Vagina (tissue), 2 donors: ENCODE data around the gene DOCK1. TPM values are rescaled to one million over a fixed set of nuclear protein-coding genes. Genes with fewer than 3 reads are reported as not detected.

Experiments used
- DNase-seq, 2 donors: peaks; one replicate each; pipeline ENCODE4 v3.0.0-alpha.2; 2017; ENCODE audit errors: extremely low spot score in 2 of 2
- H3K27ac ChIP-seq: fragments of 200-600 bp; sonication (generic); one replicate; pipeline ENCODE4 v1.5.1; 2019
- H3K27me3 ChIP-seq: fragments of 200-600 bp; sonication (generic); one replicate; pipeline ENCODE4 v1.5.1; 2019
- H3K36me3 ChIP-seq, 2 donors: fragments of 200-600 bp; sonication (generic); one replicate each; pipeline ENCODE4 v1.5.1; 2017 to 2019
- H3K4me1 ChIP-seq: fragments of 200-600 bp; sonication (generic); one replicate; pipeline ENCODE4 v1.5.1; 2019
- H3K4me3 ChIP-seq, 2 donors: fragments of 200-600 bp; sonication (generic); 1 replicate in 1 of 2; 2 replicates in 1 of 2; pipeline ENCODE4 v1.5.1; 2016 to 2019
- H3K9me3 ChIP-seq: fragments of 200-600 bp; sonication (generic); one replicate; pipeline ENCODE4 v1.5.1; 2019
- POLR2A ChIP-seq, 2 donors: fragments of 450-650 bp; IDR thresholded peaks; one replicate each; pipeline ENCODE4 v1.6.1; 2017; ENCODE audit warnings: antibody characterized with exemption in 2 of 2, mild to moderate bottlenecking in 2 of 2, moderate library complexity in 2 of 2
- POLR2AphosphoS5 ChIP-seq, 2 donors: sonication (generic); formaldehyde crosslinking; IDR thresholded peaks; one replicate each; pipeline ENCODE4 v1.9.0; 2017; ENCODE audit warnings: antibody characterized with exemption in 2 of 2, mild to moderate bottlenecking in 2 of 2, low read depth in 1 of 2; ENCODE audit not compliant: insufficient read depth in 1 of 2
- intact Hi-C: fragments of 100-400 bp; cut with DNase I; formaldehyde crosslinking; loops from one replicate; pipeline ENCODE4 v1.15.1; 2023
- total RNA-seq: library from RNA; depleted of rRNA; stranded (reverse); fragments of >200 nt; gene quantifications from one replicate; pipeline ENCODE4 v1.2.3, GENCODE V29; 2016
- TF ChIP-seq, protein P1 (sequence below), 3 experiments: fragments of 450-650 bp in 2 of 3; fragments of 200-600 bp in 1 of 3; sonication (generic) in 1 of 3; IDR thresholded peaks; one replicate each; pipeline ENCODE4 v1.5.1; 2017 to 2019; ENCODE audit warnings: antibody characterized with exemption in 3 of 3, mild to moderate bottlenecking in 2 of 3, moderate library complexity in 2 of 3

Gene DOCK1
- total RNA-seq, 1 donor from 2014 or later = 64.6 TPM

DNA sequence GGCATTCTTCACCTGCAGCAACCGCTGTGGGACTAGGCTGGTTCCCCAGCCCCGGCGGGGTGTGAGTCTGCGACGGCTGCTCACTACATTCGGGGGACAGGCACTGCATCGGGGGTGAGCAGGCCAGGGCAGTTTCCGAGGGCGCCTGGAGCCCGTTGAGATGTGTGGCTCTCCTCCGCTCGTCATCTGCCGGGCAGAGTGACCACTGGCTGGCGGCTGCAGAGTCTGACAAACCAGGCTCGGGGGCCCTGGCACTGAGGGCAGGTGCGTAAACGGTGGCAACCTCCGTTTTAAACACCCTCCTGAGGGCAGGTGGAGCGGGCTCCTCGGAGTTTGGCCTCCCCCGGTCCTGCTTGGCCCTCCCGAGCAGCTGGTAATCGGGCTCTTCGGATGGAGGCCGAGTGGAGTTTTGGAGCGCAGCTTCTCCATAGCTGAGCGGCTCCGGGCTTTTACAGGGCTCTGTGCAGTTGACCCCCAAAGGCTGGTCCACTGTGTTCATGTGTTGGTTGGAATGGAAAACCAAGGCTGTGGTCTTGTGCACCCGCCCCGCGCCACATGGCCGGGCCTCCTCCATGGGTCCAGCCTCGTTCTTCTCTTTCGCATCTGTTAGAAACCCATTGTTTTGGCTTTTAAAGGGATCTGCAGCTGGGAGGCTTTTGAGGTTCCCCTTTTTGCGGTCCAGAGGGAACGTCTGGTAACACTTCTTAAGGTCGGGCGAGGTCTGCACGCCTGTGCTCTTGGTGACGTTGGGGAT is 270.3 kb downstream of the DOCK1 start:
- Histone ChIP-seq H3K4me1 (no peaks in the 10 kb centered on the region), H3K36me3 (no peaks in the 10 kb centered on the region), H3K9me3 (no peaks in the 10 kb centered on the region), H3K27me3 (no peaks in the 10 kb centered on the region), H3K27ac (no peak overlapping the region), H3K4me3 (no peak overlapping the region)
- TF ChIP-seq, protein P1, sequence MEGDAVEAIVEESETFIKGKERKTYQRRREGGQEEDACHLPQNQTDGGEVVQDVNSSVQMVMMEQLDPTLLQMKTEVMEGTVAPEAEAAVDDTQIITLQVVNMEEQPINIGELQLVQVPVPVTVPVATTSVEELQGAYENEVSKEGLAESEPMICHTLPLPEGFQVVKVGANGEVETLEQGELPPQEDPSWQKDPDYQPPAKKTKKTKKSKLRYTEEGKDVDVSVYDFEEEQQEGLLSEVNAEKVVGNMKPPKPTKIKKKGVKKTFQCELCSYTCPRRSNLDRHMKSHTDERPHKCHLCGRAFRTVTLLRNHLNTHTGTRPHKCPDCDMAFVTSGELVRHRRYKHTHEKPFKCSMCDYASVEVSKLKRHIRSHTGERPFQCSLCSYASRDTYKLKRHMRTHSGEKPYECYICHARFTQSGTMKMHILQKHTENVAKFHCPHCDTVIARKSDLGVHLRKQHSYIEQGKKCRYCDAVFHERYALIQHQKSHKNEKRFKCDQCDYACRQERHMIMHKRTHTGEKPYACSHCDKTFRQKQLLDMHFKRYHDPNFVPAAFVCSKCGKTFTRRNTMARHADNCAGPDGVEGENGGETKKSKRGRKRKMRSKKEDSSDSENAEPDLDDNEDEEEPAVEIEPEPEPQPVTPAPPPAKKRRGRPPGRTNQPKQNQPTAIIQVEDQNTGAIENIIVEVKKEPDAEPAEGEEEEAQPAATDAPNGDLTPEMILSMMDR (IDR thresholded peaks at IDR 0.05) = no peak
- TF ChIP-seq POLR2A (IDR thresholded peaks at IDR 0.05) (no peak), POLR2AphosphoS5 (IDR thresholded peaks at IDR 0.05; ENCODE audit: insufficient read depth in 1 of 2, low read depth in 1 of 2) (no peak)
- intact Hi-C loops = no loop called here
- no peak for DNase-seq

DNA sequence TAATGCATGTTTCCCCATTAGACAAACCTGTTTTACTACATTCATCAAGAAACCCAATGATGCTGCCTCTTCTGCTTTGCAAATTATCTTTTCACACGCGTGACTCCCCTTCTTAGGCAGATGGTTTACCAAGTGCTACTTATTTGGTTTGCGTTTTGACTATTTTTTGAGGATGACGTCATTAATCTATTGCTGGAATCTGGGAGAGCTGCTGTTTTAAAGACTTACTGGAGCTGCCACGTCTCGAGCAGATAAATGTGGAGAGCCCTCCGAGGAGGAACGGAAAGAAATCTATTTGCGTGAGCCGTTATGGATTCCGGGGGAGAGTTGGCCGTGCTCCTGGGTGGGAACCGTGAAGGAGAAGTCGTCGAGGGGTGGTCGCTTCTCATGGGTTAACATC is 271.4 kb downstream of the DOCK1 start:
- H3K9me3 ChIP-seq = no peaks in the 10 kb centered on the region
- intact Hi-C loops = no loop called here
- no peak overlapping the region for H3K27ac ChIP-seq
- no peak for DNase-seq
- TF ChIP-seq, protein P1 (IDR thresholded peaks at IDR 0.05) = no peak
- TF ChIP-seq POLR2A (IDR thresholded peaks at IDR 0.05) = no peak
- TF ChIP-seq POLR2AphosphoS5 (IDR thresholded peaks at IDR 0.05; ENCODE audit: insufficient read depth in 1 of 2, low read depth in 1 of 2) = no peak
- no peaks in the 10 kb centered on the region for H3K27me3 ChIP-seq
- no peaks in the 10 kb centered on the region for H3K36me3 ChIP-seq
- H3K4me1 ChIP-seq = no peaks in the 10 kb centered on the region
- no peak overlapping the region for H3K4me3 ChIP-seq

DNA sequence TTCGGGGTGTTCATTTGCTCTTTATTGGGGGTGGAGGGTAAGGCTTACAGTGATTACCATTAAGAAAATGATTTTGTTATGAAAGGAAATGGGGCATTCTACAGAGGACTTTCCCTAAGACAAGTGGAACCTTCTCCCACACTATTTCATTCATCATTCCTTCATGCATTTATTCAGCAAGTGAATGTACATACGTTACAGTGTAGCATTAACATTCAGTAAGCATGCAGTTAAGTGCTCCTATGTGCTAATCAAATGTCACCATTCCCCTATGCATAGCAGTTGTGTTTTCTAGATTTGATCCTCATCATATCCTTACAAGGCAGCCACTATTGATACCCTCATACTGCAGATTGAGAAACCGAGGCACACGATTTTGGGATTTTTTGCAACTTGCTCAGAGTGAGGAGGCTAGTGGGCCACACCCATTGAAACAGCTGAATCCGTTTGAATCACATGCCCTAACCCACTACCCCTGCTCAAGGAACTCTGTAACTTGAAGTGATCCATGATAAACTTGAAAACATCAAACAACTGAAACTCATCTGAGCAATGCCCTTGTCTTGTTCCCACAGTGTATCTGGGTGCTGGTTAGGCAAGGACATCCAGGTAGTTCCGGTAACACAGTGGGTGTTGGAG is 274.5 kb downstream of the DOCK1 start:
- no peaks in the 10 kb centered on the region for H3K27me3 ChIP-seq
- no peak overlapping the region for H3K27ac ChIP-seq
- H3K4me3 ChIP-seq = no peak overlapping the region
- no peaks in the 10 kb centered on the region for H3K36me3 ChIP-seq
- DNase-seq = no peak
- no peaks in the 10 kb centered on the region for H3K9me3 ChIP-seq
- intact Hi-C loops = no loop called here
- H3K4me1 ChIP-seq = no peaks in the 10 kb centered on the region
- no peak for TF ChIP-seq POLR2AphosphoS5 (IDR thresholded peaks at IDR 0.05; ENCODE audit: insufficient read depth in 1 of 2, low read depth in 1 of 2)
- TF ChIP-seq, protein P1 (IDR thresholded peaks at IDR 0.05) = no peak
- TF ChIP-seq POLR2A (IDR thresholded peaks at IDR 0.05) = no peak

GRCh38 chr10:127182161-127182560 is 276.9 kb downstream of the DOCK1 start:
- H3K27me3 ChIP-seq = no peaks in the 10 kb centered on the region
- no peak overlapping the region for H3K4me3 ChIP-seq
- no peaks in the 10 kb centered on the region for H3K4me1 ChIP-seq
- TF ChIP-seq, protein P1 (IDR thresholded peaks at IDR 0.05) = no peak
- TF ChIP-seq POLR2AphosphoS5 (IDR thresholded peaks at IDR 0.05; ENCODE audit: insufficient read depth in 1 of 2, low read depth in 1 of 2) (no peak), POLR2A (IDR thresholded peaks at IDR 0.05) (no peak)
- H3K36me3 ChIP-seq = no peaks in the 10 kb centered on the region
- intact Hi-C loops = no loop called here
- no peak overlapping the region for H3K27ac ChIP-seq
- H3K9me3 ChIP-seq = no peaks in the 10 kb centered on the region
- DNase-seq = no peak

DNA sequence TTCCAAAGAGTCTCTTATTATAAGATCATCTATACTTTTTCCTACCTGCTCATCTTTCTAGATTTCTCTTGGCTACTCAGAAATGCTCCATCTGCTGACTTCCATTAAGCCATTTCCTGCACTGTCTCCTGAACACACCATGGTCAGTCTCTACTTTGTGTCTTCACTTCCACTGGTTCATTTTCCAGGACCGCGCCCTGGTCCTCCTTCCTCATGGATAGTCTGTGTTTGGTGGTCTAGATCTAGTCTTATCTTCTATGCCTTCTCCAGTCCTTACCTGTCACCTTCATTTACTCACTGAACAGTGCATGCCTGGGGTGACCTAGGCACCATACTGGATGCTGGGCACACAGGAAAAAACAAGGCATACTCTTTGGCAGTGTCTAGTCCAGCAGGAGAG is 279.4 kb downstream of the DOCK1 start:
- Histone ChIP-seq H3K4me1 (no peaks in the 10 kb centered on the region), H3K27me3 (no peaks in the 10 kb centered on the region), H3K9me3 (no peaks in the 10 kb centered on the region), H3K4me3 (no peak overlapping the region), H3K36me3 (no peaks in the 10 kb centered on the region), H3K27ac (no peak overlapping the region)
- intact Hi-C loops = no loop called here
- TF ChIP-seq POLR2AphosphoS5 (IDR thresholded peaks at IDR 0.05; ENCODE audit: insufficient read depth in 1 of 2, low read depth in 1 of 2) (no peak), POLR2A (IDR thresholded peaks at IDR 0.05) (no peak)
- TF ChIP-seq, protein P1 (IDR thresholded peaks at IDR 0.05) = no peak
- DNase-seq = peak in 1 of 2 donors; percentile 76
